ACC112 (cell line): ENCODE measurements around the gene S100A10.

Source experiments
- H2AFZ ChIP-seq: fragments of 200-600 bp; sonication (generic); one replicate; pipeline ENCODE4 v1.6.0; 2017; ENCODE audit warnings: antibody characterized with exemption, low read length; ENCODE audit not compliant: unreplicated experiment
- H3K27ac ChIP-seq: fragments of 200-600 bp; sonication (generic); 2 replicates; pipeline ENCODE4 v1.5.1; 2014; ENCODE audit warnings: low read depth, mild to moderate bottlenecking, antibody characterized with exemption, low read length, moderate library complexity
- H3K27me3 ChIP-seq: fragments of 200-600 bp; sonication (generic); 2 replicates; pipeline ENCODE4 v1.6.1; 2014; ENCODE audit warnings: mild to moderate bottlenecking, antibody characterized with exemption, low read length, moderate library complexity, mixed read lengths; ENCODE audit not compliant: insufficient read depth
- H3K36me3 ChIP-seq: fragments of 200-600 bp; sonication (generic); 2 replicates; pipeline ENCODE4 v1.6.1; 2016; ENCODE audit warnings: mild to moderate bottlenecking, antibody characterized with exemption, low read length, moderate library complexity, mixed read lengths; ENCODE audit not compliant: insufficient read depth
- H3K4me1 ChIP-seq: fragments of 200-600 bp; sonication (generic); one replicate; pipeline ENCODE4 v1.6.1; 2016; ENCODE audit warnings: low read length, mixed read lengths; ENCODE audit not compliant: insufficient read depth, unreplicated experiment, control insufficient read depth
- H3K4me3 ChIP-seq: fragments of 200-600 bp; sonication (generic); 2 replicates; pipeline ENCODE4 v1.5.1; 2014; ENCODE audit warnings: mild to moderate bottlenecking, low read depth, low read length
- H3K79me2 ChIP-seq: fragments of 200-600 bp; sonication (generic); one replicate; pipeline ENCODE4 v1.6.0; 2016; ENCODE audit warnings: low read length; ENCODE audit not compliant: control insufficient read depth, unreplicated experiment, insufficient read depth

The S100A10 gene

DNA sequence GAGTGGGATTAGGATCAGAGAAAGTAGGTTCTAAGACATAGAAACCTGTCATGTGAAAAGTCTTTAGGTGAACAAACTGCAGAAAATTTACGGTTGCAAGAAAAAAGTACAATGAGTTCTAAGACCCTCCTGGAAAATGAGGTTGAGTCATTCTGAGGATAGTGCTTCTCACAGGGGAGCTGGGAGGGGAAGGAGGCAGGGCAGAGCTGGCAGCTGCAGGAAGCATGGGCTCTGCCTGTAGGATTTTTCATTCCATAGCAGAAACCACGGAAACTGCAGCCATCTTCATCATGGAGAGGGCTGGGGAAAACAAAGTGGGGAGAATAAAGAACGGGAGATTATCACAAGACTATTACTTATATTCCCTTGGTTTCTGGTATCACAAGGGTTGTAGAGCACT lies 58.5 kb downstream of the S100A10 start:
- no peak overlapping the region for H2AFZ ChIP-seq
- H3K36me3 ChIP-seq = no peaks in the 10 kb centered on the region
- H3K4me1 ChIP-seq = peaks cover 8% of the 10 kb centered on the region
- no peaks in the 10 kb centered on the region for H3K27me3 ChIP-seq
- H3K27ac ChIP-seq = no peak overlapping the region
- H3K79me2 ChIP-seq = no peaks in the 10 kb centered on the region
- no peak overlapping the region for H3K4me3 ChIP-seq

GRCh38 chr1:151934048-151934493 lies 59.6 kb downstream of the S100A10 start:
- H2AFZ ChIP-seq = no peak overlapping the region
- H3K4me1 ChIP-seq = peaks cover 8% of the 10 kb centered on the region
- H3K27ac ChIP-seq = no peak overlapping the region
- no peaks in the 10 kb centered on the region for H3K79me2 ChIP-seq
- H3K27me3 ChIP-seq = no peaks in the 10 kb centered on the region
- no peaks in the 10 kb centered on the region for H3K36me3 ChIP-seq
- no peak overlapping the region for H3K4me3 ChIP-seq
